NT2/D1 (cell line): ENCODE data around the gene LYSMD4.

Experiments
- YY1 ChIP-seq: IDR thresholded peaks from 2 replicates; pipeline ENCODE4 v1.6.1; 2011; ENCODE audit not compliant: insufficient read length, insufficient read depth
- ZNF274 ChIP-seq: IDR thresholded peaks from 2 replicates; pipeline ENCODE4 v1.6.1; 2011; ENCODE audit warnings: mild to moderate bottlenecking, low read depth, low read length

DNA sequence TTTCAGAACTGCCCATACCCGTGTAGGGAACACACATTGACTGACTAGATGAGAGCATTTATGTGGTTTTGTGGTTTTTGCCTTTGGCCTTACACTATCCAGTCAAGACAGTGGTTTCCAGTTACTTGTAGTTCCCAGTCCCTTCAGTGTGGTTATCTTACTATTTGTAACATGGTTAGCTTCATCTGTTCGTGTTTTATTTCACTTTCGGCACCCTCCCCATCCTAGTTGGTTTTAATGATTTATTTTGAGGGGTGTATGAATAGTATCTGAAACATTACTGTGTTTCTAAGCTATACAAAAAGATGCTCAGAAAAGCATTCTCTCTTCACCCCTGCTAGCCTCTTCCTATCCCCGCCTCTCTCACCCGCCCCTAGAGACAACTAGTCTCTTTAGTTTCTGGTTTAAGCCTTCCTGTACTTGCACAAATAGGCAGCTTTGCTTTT lies 14.1 kb downstream of the LYSMD4 start:
- TF ChIP-seq YY1: no peak
- no peak for TF ChIP-seq ZNF274
